K562 (cell line): ENCODE measurements around the gene ALS2. TPM values are rescaled to one million over a fixed set of nuclear protein-coding genes. Genes with fewer than 3 reads are reported as not detected.

Experiments used
- ATAC-seq: fragments of 200-7000 bp; cut with Tn5 transposase; 3 replicates; pipeline ENCODE4 v1.9.1; 2020; ENCODE audit warnings: moderate library complexity
- BruUV-seq: library from RNA; stranded (reverse); fragments of 400-500 nt; replicated peaks from 2 replicates; lab custom pipeline; 2021; lab: Mats Ljungman, UMichigan
- CTCF ChIA-PET: fragments of 300-600 bp; formaldehyde crosslinking; extraction: SDS; loops from one replicate; lab custom pipeline; 2021; ENCODE audit warnings: low intra/inter-chr PET ratio; lab: Yijun Ruan, JAX
- POLR2A ChIA-PET: fragments of 300-600, 350-650 bp; sonication (Branson Sonifier 250); formaldehyde crosslinking; extraction: SDS; loops from one replicate; lab custom pipeline; 2021; ENCODE audit warnings: antibody characterized with exemption, inconsistent platforms; lab: Yijun Ruan, JAX
- DNase-seq, 4 experiments: peaks; one replicate each; pipeline versions ENCODE4 v3.0.0 to v3.0.0-alpha.2; 2011 to 2018; ENCODE audit warnings: low spot score in 3 of 4, mixed read lengths in 3 of 4; ENCODE audit errors: extremely low read depth in 1 of 4
- FAIRE-seq: peaks from 2 replicates; lab custom pipeline; 2011; peaks lifted over from hg19 to GRCh38; lab: Jason Lieb, UNC
- H2AFZ ChIP-seq: 2 replicates; pipeline ENCODE4 v1.6.0; 2011; ENCODE audit warnings: low read depth, low read length, control low read depth, inconsistent platforms
- H3K27ac ChIP-seq: fragments of 200-600 bp; 3 replicates; pipeline ENCODE4 v1.8.0; 2011; ENCODE audit warnings: low read depth, mild to moderate bottlenecking, control low read depth, inconsistent platforms, low read length, moderate library complexity, mixed read lengths; ENCODE audit errors: extremely low read depth
- H3K27me3 ChIP-seq, 2 experiments: fragments of 300-600 bp in 1 of 2; 2 replicates in 1 of 2; 3 replicates in 1 of 2; pipeline versions ENCODE4 v1.6.0 to v1.8.0; 2011; ENCODE audit warnings: inconsistent platforms in 2 of 2, low read length in 2 of 2, mild to moderate bottlenecking in 1 of 2, mixed read lengths in 1 of 2, moderate library complexity in 1 of 2; ENCODE audit not compliant: control insufficient read depth in 2 of 2, insufficient read depth in 2 of 2
- H3K36me3 ChIP-seq: fragments of 300-600 bp; 3 replicates; pipeline ENCODE4 v1.8.0; 2011; ENCODE audit warnings: mild to moderate bottlenecking, low read length, inconsistent platforms; ENCODE audit not compliant: control insufficient read depth, insufficient read depth
- H3K4me1 ChIP-seq, 2 experiments: fragments of 200-600 bp in 1 of 2; replicated peaks in 1 of 2; 2 replicates in 1 of 2; 3 replicates in 1 of 2; pipeline versions ENCODE4 v1.5.1 to v1.8.0; 2011; ENCODE audit warnings: inconsistent platforms in 2 of 2, low read length in 2 of 2, mild to moderate bottlenecking in 1 of 2, mixed read lengths in 1 of 2, moderate library complexity in 1 of 2; ENCODE audit not compliant: control insufficient read depth in 2 of 2, insufficient read depth in 2 of 2
- H3K4me2 ChIP-seq: 2 replicates; pipeline ENCODE4 v1.6.1; 2011; ENCODE audit warnings: low read length, control low read depth, inconsistent platforms, mixed read lengths; ENCODE audit not compliant: insufficient read depth
- H3K4me3 ChIP-seq: fragments of 200-600 bp; sonication (generic), shearing (Covaris generic); 2 replicates; pipeline ENCODE4 v1.5.1; 2016; ENCODE audit warnings: control low read depth, inconsistent platforms
- H3K79me2 ChIP-seq: fragments of 200-600 bp; 3 replicates; pipeline ENCODE4 v1.8.0; 2011; ENCODE audit warnings: low read length, inconsistent platforms; ENCODE audit not compliant: control insufficient read depth, insufficient read depth
- H3K9ac ChIP-seq, 2 experiments: 2 replicates each; pipeline versions ENCODE4 v1.6.0 to v1.6.1; 2011; ENCODE audit warnings: low read depth in 2 of 2, low read length in 2 of 2, control low read depth in 1 of 2, inconsistent platforms in 1 of 2, mild to moderate bottlenecking in 1 of 2, mixed read lengths in 1 of 2; ENCODE audit not compliant: insufficient read depth in 1 of 2
- H3K9me1 ChIP-seq: one replicate; pipeline ENCODE4 v1.6.0; 2011; ENCODE audit warnings: inconsistent platforms, mild to moderate bottlenecking, low read length, moderate library complexity; ENCODE audit not compliant: control insufficient read depth, insufficient read depth
- H3K9me3 ChIP-seq: replicated peaks from 2 replicates; pipeline ENCODE4 v1.5.1; 2011; ENCODE audit warnings: low read depth, low read length, inconsistent platforms; ENCODE audit not compliant: control insufficient read depth, insufficient read depth
- H4K20me1 ChIP-seq: replicated peaks from 2 replicates; pipeline ENCODE4 v1.6.1; 2011; ENCODE audit warnings: low read length, inconsistent platforms, mixed read lengths; ENCODE audit not compliant: control insufficient read depth, insufficient read depth
- CBX8 ChIP-seq: fragments of 200-600 bp; sonication (generic); IDR thresholded peaks from 2 replicates; pipeline ENCODE4 v1.6.1; 2012; ENCODE audit warnings: borderline replicate concordance, mixed run types, low read depth, mild to moderate bottlenecking, moderate library complexity, mixed read lengths, low read length, control low read depth, inconsistent platforms; ENCODE audit not compliant: poor library complexity, severe bottlenecking; ENCODE audit errors: extremely low read depth
- ELF4 ChIP-seq: fragments of 450-650 bp; formaldehyde crosslinking; IDR thresholded peaks from 2 replicates; pipeline ENCODE4 v1.4.0; 2022; ENCODE audit warnings: missing genetic modification characterization
- KLF10 ChIP-seq: fragments of 250-450 bp; sonication (Bioruptor Pico); IDR thresholded peaks from 2 replicates; pipeline ENCODE4 v1.6.1; 2021; ENCODE audit warnings: matching md5 sums
- NEUROD1 ChIP-seq: fragments of 150-350 bp; IDR thresholded peaks from 2 replicates; pipeline ENCODE4 v1.6.1; 2014; ENCODE audit warnings: borderline replicate concordance, low read length, low read depth; ENCODE audit not compliant: partially characterized antibody
- PTBP1 ChIP-seq: fragments of 200-400 bp; formaldehyde crosslinking; IDR thresholded peaks from 2 replicates; pipeline ENCODE4 v1.6.1; 2017; ENCODE audit warnings: low read depth, low read length
- TCFL5 ChIP-seq: fragments of 250-450 bp; sonication (Bioruptor Pico); conservative IDR thresholded peaks from 2 replicates; pipeline ENCODE4 v1.6.1; 2021; ENCODE audit warnings: mild to moderate bottlenecking, moderate library complexity, matching md5 sums
- ZNF644 ChIP-seq: fragments of 200-800 bp; sonication (Bioruptor generic); IDR thresholded peaks from 2 replicates; pipeline ENCODE4 v1.6.1; 2016; ENCODE audit warnings: low read depth, missing genetic modification characterization, missing compliant biosample characterization
- WGBS: fragments of 100-300 bp; shearing (Covaris generic); methylation state at CpG from one replicate; pipeline ENCODE4 v1.1.6; 2016; ENCODE audit warnings: low coverage, mixed read lengths; ENCODE audit not compliant: insufficient coverage; ENCODE audit errors: missing lambda C conversion rate; 5-methylcytosine and 5-hydroxymethylcytosine counted together
- in situ Hi-C: fragments of 300-500 bp; cut with MboI; formaldehyde crosslinking; loops from 4 replicates; pipeline ENCODE4 v1.15.0; 2018; ENCODE audit warnings: inconsistent platforms, mixed read lengths
- intact Hi-C: fragments of 100-400 bp; cut with micrococcal nuclease; formaldehyde crosslinking; loops from 2 replicates; pipeline ENCODE4 v1.14.2; 2022
- polyA plus RNA-seq, 8 experiments: library from polyadenylated mRNA; depleted of rRNA in 4 of 8; stranded (reverse) in 5 of 8; unstranded in 3 of 8; fragments of >200 nt; fragmentation: Nextera tagmentation in 2 of 8; fragmentation: Illumina TruSeq in 1 of 8; extraction: Ambion mirVana in 2 of 8; extraction: Trizol in 1 of 8; gene quantifications; 2 replicates each; pipeline versions ENCODE4 v1.2.1 to v1.2.3, GENCODE V29; 2011 to 2014; ENCODE audit warnings: inconsistent platforms in 1 of 8, missing spikeins in 1 of 8
- total RNA-seq, 7 experiments: library from RNA; depleted of rRNA in 6 of 7; stranded (reverse); fragments of >200 nt in 6 of 7; fragmentation: Illumina TruSeq in 2 of 7; extraction: Trizol in 2 of 7; gene quantifications; 2 replicates each; pipeline versions ENCODE4 v1.2.1 to v1.2.3, GENCODE V29; 2011 to 2021; ENCODE audit warnings: low replicate concordance in 1 of 7
- TF ChIP-seq, protein P1 (sequence below): fragments of 250-450 bp; sonication (Bioruptor Pico); IDR thresholded peaks from 2 replicates; pipeline ENCODE4 v1.4.0; 2020; ENCODE audit warnings: mild to moderate bottlenecking

ALS2 gene
- total and polyA plus RNA-seq, 9 of the 15 experiments (the other 6 are each of a cell fraction or from before 2014, with no cell fraction given), result 5.2 to 17.7 (median 11.6) TPM

GRCh38 chr2:201673546-201673945 lies 107.2 kb downstream of the ALS2 start:
- Histone ChIP-seq H3K36me3 (no peaks in the 10 kb centered on the region), H3K9ac (no peak overlapping the region), H4K20me1 (no peaks in the 10 kb centered on the region), H3K27ac (no peak overlapping the region), H3K79me2 (no peaks in the 10 kb centered on the region), H3K4me2 (no peak overlapping the region), H3K9me1 (no peaks in the 10 kb centered on the region), H2AFZ (no peak overlapping the region), H3K4me3 (no peak overlapping the region), H3K27me3 (peaks cover 0 to 12% of the 10 kb centered on the region in 2 experiments; a peak in 1 of 5 replicates), H3K4me1 (no peaks in the 10 kb centered on the region), H3K9me3 (no peaks in the 10 kb centered on the region)
- no TSS peak for BruUV-seq
- CTCF ChIA-PET, result no interaction called here
- POLR2A ChIA-PET, result no interaction called here
- no peak for TF ChIP-seq ELF4 (CRISPR knock-in tag)
- no peak for TF ChIP-seq PTBP1
- TF ChIP-seq, protein P1, sequence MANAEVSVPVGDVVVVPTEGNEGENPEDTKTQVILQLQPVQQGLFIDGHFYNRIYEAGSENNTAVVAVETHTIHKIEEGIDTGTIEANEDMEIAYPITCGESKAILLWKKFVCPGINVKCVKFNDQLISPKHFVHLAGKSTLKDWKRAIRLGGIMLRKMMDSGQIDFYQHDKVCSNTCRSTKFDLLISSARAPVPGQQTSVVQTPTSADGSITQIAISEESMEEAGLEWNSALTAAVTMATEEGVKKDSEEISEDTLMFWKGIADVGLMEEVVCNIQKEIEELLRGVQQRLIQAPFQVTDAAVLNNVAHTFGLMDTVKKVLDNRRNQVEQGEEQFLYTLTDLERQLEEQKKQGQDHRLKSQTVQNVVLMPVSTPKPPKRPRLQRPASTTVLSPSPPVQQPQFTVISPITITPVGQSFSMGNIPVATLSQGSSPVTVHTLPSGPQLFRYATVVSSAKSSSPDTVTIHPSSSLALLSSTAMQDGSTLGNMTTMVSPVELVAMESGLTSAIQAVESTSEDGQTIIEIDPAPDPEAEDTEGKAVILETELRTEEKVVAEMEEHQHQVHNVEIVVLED (CRISPR knock-in tag), result no peak
- no peak for TF ChIP-seq CBX8
- no peak for TF ChIP-seq TCFL5 (CRISPR knock-in tag)
- TF ChIP-seq KLF10 (CRISPR knock-in tag), result no peak
- TF ChIP-seq NEUROD1, result no peak
- TF ChIP-seq ZNF644, result no peak
- in situ Hi-C loops (no loop called here), intact Hi-C loops (no loop called here)
- DNase-seq (no peak), ATAC-seq (no peak), FAIRE-seq (no peak)
- WGBS, result 0% methylated on average over 1 of the region's 2 CpGs
